ENCODE measurements around the gene RIMS1.
A peak's percentile ranks its signal among the peaks of the same experiment; 100 is the strongest.

The RIMS1 gene

DNA sequence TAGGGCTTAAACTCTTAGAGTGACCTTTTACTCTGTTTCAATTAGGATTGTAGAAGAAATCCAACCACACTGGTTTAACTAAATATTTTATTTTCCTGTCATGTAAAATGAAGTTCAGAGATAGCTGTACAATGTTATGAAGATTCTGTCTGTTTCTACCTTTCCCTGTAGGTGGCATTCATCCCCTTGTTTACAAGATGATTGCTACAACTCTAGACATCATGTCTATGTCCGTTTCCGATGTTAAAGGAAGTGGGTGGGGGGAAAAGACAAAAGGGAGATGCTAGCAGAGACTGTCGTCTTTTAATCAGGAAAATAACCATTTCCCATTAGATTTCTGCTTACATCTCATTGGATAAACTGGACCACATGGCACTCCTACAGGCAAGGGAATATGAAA is 30.9 kb upstream of the RIMS1 start:
- no peaks in the 10 kb centered on the region for H3F3A ChIP-seq (ENCODE audit: insufficient read depth)
- H4K20me1 ChIP-seq (ENCODE audit: low read depth, low read length): no peaks in the 10 kb centered on the region
- no peak overlapping the region for H2AFZ ChIP-seq (ENCODE audit: low read depth, low read length, severe bottlenecking)
- H3K9ac ChIP-seq (ENCODE audit: low read length): no peak overlapping the region
- no peaks in the 10 kb centered on the region for H3K9me3 ChIP-seq (ENCODE audit: insufficient read depth, low read length)
- H3K27me3 ChIP-seq (ENCODE audit: low read length): no peaks in the 10 kb centered on the region
- H3K4me2 ChIP-seq (ENCODE audit: low read depth, low read length, poor library complexity, severe bottlenecking): no peak overlapping the region
- no peaks in the 10 kb centered on the region for H3K36me3 ChIP-seq (ENCODE audit: low read length)
- H3K27ac ChIP-seq (ENCODE audit: low read depth, low read length): no peak overlapping the region
- no peak overlapping the region for H3K4me3 ChIP-seq (ENCODE audit: insufficient read depth, low read length, poor library complexity, severe bottlenecking)
- TF ChIP-seq, protein P1, sequence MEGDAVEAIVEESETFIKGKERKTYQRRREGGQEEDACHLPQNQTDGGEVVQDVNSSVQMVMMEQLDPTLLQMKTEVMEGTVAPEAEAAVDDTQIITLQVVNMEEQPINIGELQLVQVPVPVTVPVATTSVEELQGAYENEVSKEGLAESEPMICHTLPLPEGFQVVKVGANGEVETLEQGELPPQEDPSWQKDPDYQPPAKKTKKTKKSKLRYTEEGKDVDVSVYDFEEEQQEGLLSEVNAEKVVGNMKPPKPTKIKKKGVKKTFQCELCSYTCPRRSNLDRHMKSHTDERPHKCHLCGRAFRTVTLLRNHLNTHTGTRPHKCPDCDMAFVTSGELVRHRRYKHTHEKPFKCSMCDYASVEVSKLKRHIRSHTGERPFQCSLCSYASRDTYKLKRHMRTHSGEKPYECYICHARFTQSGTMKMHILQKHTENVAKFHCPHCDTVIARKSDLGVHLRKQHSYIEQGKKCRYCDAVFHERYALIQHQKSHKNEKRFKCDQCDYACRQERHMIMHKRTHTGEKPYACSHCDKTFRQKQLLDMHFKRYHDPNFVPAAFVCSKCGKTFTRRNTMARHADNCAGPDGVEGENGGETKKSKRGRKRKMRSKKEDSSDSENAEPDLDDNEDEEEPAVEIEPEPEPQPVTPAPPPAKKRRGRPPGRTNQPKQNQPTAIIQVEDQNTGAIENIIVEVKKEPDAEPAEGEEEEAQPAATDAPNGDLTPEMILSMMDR (IDR thresholded peaks at IDR 0.05; ENCODE audit: insufficient read depth, low read length, poor library complexity, severe bottlenecking): no peak
- no peak for TF ChIP-seq EZH2phosphoT487 (conservative IDR thresholded peaks at IDR 0.05; ENCODE audit: low read length)
- no peaks in the 10 kb centered on the region for H3K79me2 ChIP-seq (ENCODE audit: insufficient read depth, low read length)
- H3K9me2 ChIP-seq (replicated peaks; ENCODE audit: insufficient read depth, low read length): no peaks in the 10 kb centered on the region

DNA sequence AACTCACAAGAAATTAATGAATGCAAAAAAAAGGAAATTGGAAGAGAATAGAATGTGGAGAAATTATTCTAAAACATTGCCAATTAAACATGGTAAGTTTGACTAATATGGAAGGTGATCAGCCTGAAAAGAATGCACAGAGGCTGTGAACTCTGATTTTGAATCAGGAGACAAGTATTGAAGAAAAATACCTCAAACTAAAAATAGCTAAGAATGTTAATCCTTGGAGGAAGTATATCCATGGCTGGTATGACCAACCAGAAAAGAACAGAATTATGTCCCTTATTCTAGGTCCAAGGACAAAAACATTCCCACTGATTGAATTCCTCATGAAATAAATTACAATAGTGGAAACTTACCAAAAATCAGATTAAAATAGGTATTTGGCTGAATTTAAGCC is 7.3 kb upstream of the RIMS1 start:
- no peak for TF ChIP-seq EZH2phosphoT487 (conservative IDR thresholded peaks at IDR 0.05; ENCODE audit: low read length)
- TF ChIP-seq, protein P1 (IDR thresholded peaks at IDR 0.05; ENCODE audit: insufficient read depth, low read length, poor library complexity, severe bottlenecking): no peak
- Histone ChIP-seq H3K4me2 (ENCODE audit: low read depth, low read length, poor library complexity, severe bottlenecking) (no peak overlapping the region), H3K9me3 (ENCODE audit: insufficient read depth, low read length) (no peaks in the 10 kb centered on the region), H3K36me3 (ENCODE audit: low read length) (no peaks in the 10 kb centered on the region; the same call in 1 of the 2 replicates), H3K27me3 (ENCODE audit: low read length) (no peaks in the 10 kb centered on the region), H3K79me2 (ENCODE audit: insufficient read depth, low read length) (no peaks in the 10 kb centered on the region), H4K20me1 (ENCODE audit: low read depth, low read length) (no peaks in the 10 kb centered on the region), H3K9ac (ENCODE audit: low read length) (no peak overlapping the region), H2AFZ (ENCODE audit: low read depth, low read length, severe bottlenecking) (no peak overlapping the region), H3F3A (ENCODE audit: insufficient read depth) (no peaks in the 10 kb centered on the region), H3K9me2 (replicated peaks; ENCODE audit: insufficient read depth, low read length) (no peaks in the 10 kb centered on the region), H3K27ac (ENCODE audit: low read depth, low read length) (no peak overlapping the region), H3K4me3 (ENCODE audit: insufficient read depth, low read length, poor library complexity, severe bottlenecking) (no peak overlapping the region)

DNA sequence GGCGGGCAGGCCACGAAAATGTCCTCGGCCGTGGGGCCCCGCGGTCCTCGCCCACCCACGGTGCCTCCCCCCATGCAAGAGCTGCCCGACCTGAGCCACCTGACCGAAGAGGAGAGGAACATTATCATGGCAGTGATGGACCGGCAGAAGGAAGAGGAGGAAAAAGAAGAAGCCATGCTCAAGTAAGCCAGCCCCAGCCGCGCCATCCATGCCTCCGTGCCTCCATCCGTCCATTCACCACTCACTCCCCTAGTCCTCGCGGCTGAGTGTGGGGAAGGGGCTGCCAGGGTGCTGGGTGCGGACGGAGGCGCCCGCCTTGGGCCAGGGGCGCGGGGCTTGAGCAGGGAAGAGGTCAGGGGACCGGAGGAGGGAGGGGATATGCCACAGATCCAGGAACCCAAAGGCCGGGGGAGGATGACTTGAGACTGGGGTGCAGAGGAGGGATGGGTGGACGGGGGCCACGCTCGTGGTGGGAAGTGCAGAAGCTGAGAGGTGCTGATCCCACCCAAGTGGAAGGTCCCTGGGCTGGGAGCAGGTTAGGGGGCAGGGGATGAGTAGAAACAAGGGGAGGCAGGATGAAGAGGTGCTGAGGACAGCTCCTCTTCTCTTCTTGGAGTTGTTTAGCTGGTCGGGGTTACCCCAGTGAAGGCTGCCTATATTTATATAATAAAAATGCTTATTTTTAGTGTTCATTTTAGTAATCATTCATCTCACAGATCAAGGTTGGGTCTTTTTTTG is 825 bp downstream of the RIMS1 start:
- no peak overlapping the region for H2AFZ ChIP-seq (ENCODE audit: low read depth, low read length, severe bottlenecking)
- no peak overlapping the region; the same call in 1 of the 2 replicates for H3K9ac ChIP-seq (ENCODE audit: low read length)
- peak overlapping the region; percentile 55 for H3K4me2 ChIP-seq (ENCODE audit: low read depth, low read length, poor library complexity, severe bottlenecking)

More for the DNA sequence above, 825 bp downstream of the RIMS1 start:
- no peaks in the 10 kb centered on the region for H3K27me3 ChIP-seq (ENCODE audit: low read length)
- H3K9me2 ChIP-seq (replicated peaks; ENCODE audit: insufficient read depth, low read length): no peaks in the 10 kb centered on the region
- H4K20me1 ChIP-seq (ENCODE audit: low read depth, low read length): no peaks in the 10 kb centered on the region
- no peak overlapping the region for H3K4me3 ChIP-seq (ENCODE audit: insufficient read depth, low read length, poor library complexity, severe bottlenecking)
- no peaks in the 10 kb centered on the region for H3K36me3 ChIP-seq (ENCODE audit: low read length)
- H3K79me2 ChIP-seq (ENCODE audit: insufficient read depth, low read length): no peaks in the 10 kb centered on the region
- no peaks in the 10 kb centered on the region for H3K9me3 ChIP-seq (ENCODE audit: insufficient read depth, low read length)
- TF ChIP-seq, protein P1 (IDR thresholded peaks at IDR 0.05; ENCODE audit: insufficient read depth, low read length, poor library complexity, severe bottlenecking): no peak
- no peak for TF ChIP-seq EZH2phosphoT487 (conservative IDR thresholded peaks at IDR 0.05; ENCODE audit: low read length)
- no peaks in the 10 kb centered on the region for H3F3A ChIP-seq (ENCODE audit: insufficient read depth)
- no peak overlapping the region for H3K27ac ChIP-seq (ENCODE audit: low read depth, low read length)

Measured in SU-DHL-6 (cell line).